T-helper 22 cell (primary cell): ENCODE measurements around the gene PPP1CA.

Experiments
- DNase-seq: peaks from one replicate; pipeline ENCODE4 v3.0.0-alpha.2; 2020; ENCODE audit warnings: low read depth

Gene PPP1CA

GRCh38 chr11:67401495-67402191, at the start of gene PPP1CA:
TSS of gene PPP1CA (minus strand) at chr11:67401858. CDS start at chr11:67401782, 76 bp downstream.
- peak; percentile 84 for DNase-seq

GRCh38 chr11:67450796-67451657, 49.4 kb upstream of the PPP1CA start:
- no peak for DNase-seq

- no peak for DNase-seq
These were observed 47.6 kb upstream of the PPP1CA start for GRCh38 chr11:67449116-67449844.

GRCh38 chr11:67448220-67448609, 46.6 kb upstream of the PPP1CA start:
- DNase-seq: no peak

GRCh38 chr11:67445515-67445914, 43.9 kb upstream of the PPP1CA start:
- no peak for DNase-seq

- no peak for DNase-seq
These were observed 41.1 kb upstream of the PPP1CA start for GRCh38 chr11:67442504-67443404.

- DNase-seq: no peak
These were observed 40.2 kb upstream of the PPP1CA start for GRCh38 chr11:67441731-67442351.

GRCh38 chr11:67441098-67441563, 39.5 kb upstream of the PPP1CA start:
- DNase-seq: no peak

- DNase-seq: no peak
These were observed 38.8 kb upstream of the PPP1CA start for GRCh38 chr11:67440229-67441097.

- DNase-seq: no peak
These were observed 37.9 kb upstream of the PPP1CA start for GRCh38 chr11:67439321-67440228.

GRCh38 chr11:67438158-67438902, 36.7 kb upstream of the PPP1CA start:
- DNase-seq: peak; percentile 66

GRCh38 chr11:67437809-67438157, 36.1 kb upstream of the PPP1CA start:
- no peak for DNase-seq

- DNase-seq: peak; percentile 77
These were observed 35.6 kb upstream of the PPP1CA start, which contains the start of gene PTPRCAP for GRCh38 chr11:67437082-67437808. TSS of gene PTPRCAP (minus strand) at chr11:67437682. CDS start at chr11:67437619, 63 bp downstream.

GRCh38 chr11:67436459-67437081, 34.9 kb upstream of the PPP1CA start:
- DNase-seq: no peak

GRCh38 chr11:67435727-67436458, 34.2 kb upstream of the PPP1CA start:
- DNase-seq: no peak

GRCh38 chr11:67435031-67435726, 33.5 kb upstream of the PPP1CA start:
- DNase-seq: no peak
